Hepatocyte (in vitro differentiated cells): Measurements from ENCODE around the gene ACAP3.
A peak's percentile ranks its signal among the peaks of the same experiment; 100 is the strongest.

ENCODE experiments used
- CTCF ChIP-seq: fragments of 200-600 bp; sonication (generic); IDR thresholded peaks from 2 replicates; pipeline ENCODE4 v1.5.1; 2016; ENCODE audit warnings: antibody characterized with exemption, mild to moderate bottlenecking; ENCODE audit not compliant: poor library complexity
- EZH2 ChIP-seq: fragments of 200-600 bp; sonication (generic); IDR thresholded peaks from 2 replicates; pipeline ENCODE4 v1.6.1; 2016; ENCODE audit warnings: antibody characterized with exemption, mild to moderate bottlenecking, borderline replicate concordance

DNA sequence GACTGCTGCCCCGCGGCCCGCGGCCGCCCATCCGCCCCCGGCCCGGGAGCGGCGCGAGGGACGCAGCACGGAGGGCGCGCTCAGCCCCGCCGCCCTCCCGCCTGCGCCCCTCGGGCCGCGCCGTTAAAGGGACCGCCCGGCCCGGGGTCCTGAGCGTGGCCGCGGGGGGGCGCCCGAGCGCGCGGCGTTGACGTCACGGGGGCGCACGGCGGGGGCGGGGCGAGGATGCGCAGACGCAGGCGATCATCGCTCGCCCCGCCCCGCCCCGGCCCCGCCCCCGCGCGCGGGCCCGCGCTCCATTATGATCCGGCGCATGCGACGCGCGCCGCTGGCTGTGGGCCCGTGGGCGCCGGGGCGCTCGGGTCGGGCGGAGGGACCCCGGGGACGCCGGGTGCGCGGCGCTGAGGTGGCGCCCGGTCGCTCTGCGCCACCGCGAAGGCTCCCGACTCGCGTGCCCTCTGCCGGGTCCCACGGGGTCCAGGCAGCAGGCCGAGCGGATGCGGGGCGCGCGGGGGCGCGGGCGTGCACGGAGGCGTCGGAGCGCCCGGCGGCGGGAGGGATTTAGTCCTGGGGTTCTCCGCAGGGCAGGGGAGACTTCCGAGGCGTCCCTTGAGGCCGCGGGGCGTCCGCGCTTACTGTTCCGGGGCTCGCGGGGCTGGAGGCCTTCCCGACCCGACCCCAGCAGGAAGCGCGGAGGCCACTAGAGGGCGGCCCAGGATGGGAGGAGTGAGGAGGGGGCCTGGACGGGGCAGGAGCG, 41.7 kb upstream of the ACAP3 start, which contains the start of gene DVL1:
- TF ChIP-seq CTCF (peak; percentile 63), EZH2 (no peak)
